GM18526 (cell line): ENCODE measurements around the gene CAPN12.

Experiments
- POLR2A ChIP-seq: IDR thresholded peaks from 3 replicates; pipeline ENCODE4 v1.6.1; 2011; ENCODE audit not compliant: insufficient read length; ENCODE audit errors: extremely low read depth

CAPN12 gene

GRCh38 chr19:38744298-38744681 lies at the start of gene CAPN12:
CAPN12 (minus strand) TSS chr19:38744474; CDS start chr19:38744165, 309 bp downstream.
- TF ChIP-seq POLR2A, result no peak

GRCh38 chr19:38793671-38794070 lies 49.4 kb upstream of the CAPN12 start:
- no peak for TF ChIP-seq POLR2A

GRCh38 chr19:38793177-38793576 lies 48.9 kb upstream of the CAPN12 start:
- no peak for TF ChIP-seq POLR2A

GRCh38 chr19:38792250-38793111 lies 48.2 kb upstream of the CAPN12 start:
- TF ChIP-seq POLR2A, result no peak

GRCh38 chr19:38788478-38789243 lies 44.4 kb upstream of the CAPN12 start, which contains the start of gene LGALS7B:
LGALS7B (plus strand) TSS chr19:38789200; CDS start chr19:38789227, 27 bp downstream.
- no peak for TF ChIP-seq POLR2A

GRCh38 chr19:38786572-38787265 lies 42.4 kb upstream of the CAPN12 start:
- TF ChIP-seq POLR2A, result no peak

- no peak for TF ChIP-seq POLR2A
Measured at GRCh38 chr19:38785187-38785699, 41.0 kb upstream of the CAPN12 start.

GRCh38 chr19:38784224-38784623 lies 40.0 kb upstream of the CAPN12 start:
- TF ChIP-seq POLR2A, result no peak

GRCh38 chr19:38781058-38781457 lies 36.8 kb upstream of the CAPN12 start:
- TF ChIP-seq POLR2A, result no peak

- TF ChIP-seq POLR2A, result no peak
Measured at GRCh38 chr19:38780443-38780842, 36.2 kb upstream of the CAPN12 start.

- TF ChIP-seq POLR2A, result no peak
Measured at GRCh38 chr19:38778733-38779132, 34.5 kb upstream of the CAPN12 start.

GRCh38 chr19:38774181-38774950 lies 30.1 kb upstream of the CAPN12 start:
- TF ChIP-seq POLR2A, result no peak

GRCh38 chr19:38773469-38774177 lies 29.3 kb upstream of the CAPN12 start, which contains the start of gene LGALS7:
LGALS7 (minus strand) TSS chr19:38773517; CDS start chr19:38773492, 25 bp downstream.
- TF ChIP-seq POLR2A, result no peak
